CD14-positive monocyte (primary cell): ENCODE measurements around the gene PHGDH. TPM values are rescaled to one million over a fixed set of nuclear protein-coding genes. Genes with fewer than 3 reads are reported as not detected.

Experiments used
- DNase-seq, 3 donors: peaks; one replicate each; pipeline ENCODE4 v3.0.0-alpha.2; 2011 to 2022
- H2AFZ ChIP-seq: 2 replicates; pipeline ENCODE4 v1.6.0; 2012; ENCODE audit warnings: mild to moderate bottlenecking, low read depth, low read length, inconsistent platforms; ENCODE audit not compliant: insufficient read depth, poor library complexity, severe bottlenecking
- H3K27ac ChIP-seq, 2 donors: 1 replicate in 1 of 2; 2 replicates in 1 of 2; pipeline ENCODE4 v1.5.1; 2012 to 2013; ENCODE audit warnings: low read length in 2 of 2, control low read depth in 1 of 2, inconsistent platforms in 1 of 2, low read depth in 1 of 2, mild to moderate bottlenecking in 1 of 2
- H3K27me3 ChIP-seq, 2 donors: one replicate each; pipeline versions ENCODE4 v1.6.0 to v1.6.1; 2011 to 2013; ENCODE audit warnings: low read length in 2 of 2; ENCODE audit not compliant: control insufficient read depth in 2 of 2, insufficient read depth in 2 of 2
- H3K36me3 ChIP-seq, 2 donors: replicated peaks in 1 of 2; 1 replicate in 1 of 2; 2 replicates in 1 of 2; pipeline versions ENCODE4 v1.5.1 to v1.6.1; 2012 to 2013; ENCODE audit warnings: low read length in 2 of 2, control low read depth in 1 of 2, inconsistent platforms in 1 of 2, mild to moderate bottlenecking in 1 of 2; ENCODE audit not compliant: insufficient read depth in 2 of 2, control insufficient read depth in 1 of 2
- H3K4me1 ChIP-seq, 2 donors: 1 replicate in 1 of 2; 2 replicates in 1 of 2; pipeline versions ENCODE4 v1.5.1 to v1.6.1; 2012 to 2013; ENCODE audit warnings: low read length in 2 of 2, control low read depth in 1 of 2, inconsistent platforms in 1 of 2, mild to moderate bottlenecking in 1 of 2, moderate library complexity in 1 of 2; ENCODE audit not compliant: insufficient read depth in 2 of 2, control insufficient read depth in 1 of 2
- H3K4me2 ChIP-seq: replicated peaks from 2 replicates; pipeline ENCODE3; 2012; ENCODE audit warnings: low read length, moderate library complexity, mild to moderate bottlenecking; ENCODE audit not compliant: poor library complexity, severe bottlenecking; ENCODE audit errors: extremely low read depth
- H3K4me3 ChIP-seq, 3 experiments: fragments of 200-600 bp in 1 of 3; sonication (generic) in 1 of 3; replicated peaks in 1 of 3; 1 replicate in 2 of 3; 2 replicates in 1 of 3; pipeline ENCODE4 v1.5.1; 2011 to 2013; ENCODE audit warnings: low read length in 3 of 3, mild to moderate bottlenecking in 3 of 3, control low read depth in 2 of 3, low read depth in 2 of 3, inconsistent platforms in 1 of 3, moderate library complexity in 1 of 3
- H3K79me2 ChIP-seq: 2 replicates; pipeline ENCODE4 v1.6.0; 2012; ENCODE audit warnings: mild to moderate bottlenecking, control low read depth, inconsistent platforms, low read length, moderate library complexity; ENCODE audit not compliant: insufficient read depth
- H3K9ac ChIP-seq: 2 replicates; pipeline ENCODE4 v1.6.0; 2017; ENCODE audit warnings: low read length, mild to moderate bottlenecking; ENCODE audit not compliant: insufficient read depth, poor library complexity, severe bottlenecking
- H3K9me3 ChIP-seq, 2 donors: replicated peaks in 1 of 2; 1 replicate in 1 of 2; 2 replicates in 1 of 2; pipeline versions ENCODE4 v1.5.1 to v1.6.1; 2012 to 2013; ENCODE audit warnings: low read length in 2 of 2, control low read depth in 1 of 2; ENCODE audit not compliant: control insufficient read depth in 1 of 2, insufficient read depth in 1 of 2
- H4K20me1 ChIP-seq: 2 replicates; pipeline ENCODE4 v1.6.0; 2012; ENCODE audit warnings: mild to moderate bottlenecking, low read length, control low read depth, moderate library complexity; ENCODE audit not compliant: insufficient read depth
- H3K27ac Mint-ChIP-seq, 7 donors: one replicate each; pipeline ENCODE4 v1.8.0; 2020; ENCODE audit warnings: mild to moderate bottlenecking in 7 of 7, mixed read lengths in 7 of 7, moderate library complexity in 6 of 7, inconsistent platforms in 2 of 7
- H3K27me3 Mint-ChIP-seq, 3 donors: one replicate each; pipeline ENCODE4 v1.8.0; 2021 to 2022; ENCODE audit warnings: low read depth in 3 of 3, mild to moderate bottlenecking in 3 of 3, mixed read lengths in 3 of 3, moderate library complexity in 3 of 3, inconsistent platforms in 1 of 3
- H3K36me3 Mint-ChIP-seq, 2 donors: one replicate each; pipeline ENCODE4 v1.8.0; 2020; ENCODE audit warnings: mixed read lengths in 2 of 2, inconsistent platforms in 1 of 2, mild to moderate bottlenecking in 1 of 2
- H3K4me1 Mint-ChIP-seq: one replicate; pipeline ENCODE4 v1.8.0; 2020; ENCODE audit warnings: mild to moderate bottlenecking, mixed read lengths
- H3K4me3 Mint-ChIP-seq, 2 donors: one replicate each; pipeline ENCODE4 v1.8.0; 2020; ENCODE audit warnings: mild to moderate bottlenecking in 2 of 2, mixed read lengths in 2 of 2, moderate library complexity in 1 of 2
- H3K9me3 Mint-ChIP-seq, 7 donors: one replicate each; pipeline ENCODE4 v1.8.0; 2020 to 2022; ENCODE audit warnings: mixed read lengths in 7 of 7, mild to moderate bottlenecking in 6 of 7, moderate library complexity in 6 of 7, inconsistent platforms in 2 of 7
- CTCF ChIP-seq: fragments of 200-600 bp; IDR thresholded peaks from one replicate; pipeline ENCODE4 v1.8.0; 2022; ENCODE audit warnings: antibody characterized with exemption, mild to moderate bottlenecking
- WGBS: methylation state at CpG from one replicate; pipeline ENCODE4 v1.1.5; 2013; ENCODE audit warnings: missing lambda C conversion rate; ENCODE audit not compliant: insufficient coverage; 5-methylcytosine and 5-hydroxymethylcytosine counted together
- intact Hi-C, 2 donors: fragments of 100-400 bp; cut with micrococcal nuclease; formaldehyde crosslinking; loops; one replicate each; pipeline versions ENCODE4 v1.15.0 to v1.15.1; 2023
- polyA plus RNA-seq, 3 donors: library from polyadenylated mRNA; depleted of rRNA in 1 of 3; unstranded in 2 of 3; stranded (reverse) in 1 of 3; fragments of 300-500 nt in 2 of 3; fragments of >200 nt in 1 of 3; fragmentation: Illumina TruSeq in 2 of 3; gene quantifications; 1 replicate in 2 of 3; 2 replicates in 1 of 3; pipeline ENCODE4 v1.2.3, GENCODE V29; 2012 to 2021

PHGDH gene
- polyA plus RNA-seq, 3 donors: 0.09 to 0.44 (median 0.20) TPM

- WGBS: 97% methylated on average over 4 of the region's 6 CpGs
- no peaks in the 10 kb centered on the region for H3K79me2 ChIP-seq
- no peaks in the 10 kb centered on the region for H3K27me3 ChIP-seq
- no peak overlapping the region for H3K4me2 ChIP-seq
- H4K20me1 ChIP-seq: no peaks in the 10 kb centered on the region
- Mint-ChIP-seq H3K9me3 (no peaks in the 10 kb centered on the region), H3K4me3 (no peak overlapping the region), H3K36me3 (peaks cover 24 to 36% of the 10 kb centered on the region in 2 donors), H3K27me3 (peaks cover 0 to 3% (median 3%) of the 10 kb centered on the region in 3 donors), H3K27ac (peak overlapping the region in 2 of 7 donors; percentile 2 to 26), H3K4me1 (peaks cover 3% of the 10 kb centered on the region)
- no peak overlapping the region for H2AFZ ChIP-seq
- no peak overlapping the region for H3K27ac ChIP-seq
- intact Hi-C loops: no loop called here
- no peak overlapping the region for H3K9ac ChIP-seq
- no peak overlapping the region for H3K4me3 ChIP-seq
- H3K9me3 ChIP-seq: no peaks in the 10 kb centered on the region
- no peak for DNase-seq
- TF ChIP-seq CTCF: no peak
- no peaks in the 10 kb centered on the region for H3K4me1 ChIP-seq
- H3K36me3 ChIP-seq: peaks cover 4 to 28% of the 10 kb centered on the region in 2 donors
Observed at GRCh38 chr1:119739150-119739549, 27.4 kb downstream of the PHGDH start.

- peaks cover 4 to 24% of the 10 kb centered on the region in 2 donors for H3K36me3 ChIP-seq
- no peak overlapping the region for H3K27ac ChIP-seq
- no peak overlapping the region for H3K9ac ChIP-seq
- Mint-ChIP-seq H3K27me3 (peaks cover 0 to 3% (median 3%) of the 10 kb centered on the region in 3 donors), H3K4me1 (peaks cover 6% of the 10 kb centered on the region), H3K27ac (no peak overlapping the region), H3K36me3 (peaks cover 19 to 32% of the 10 kb centered on the region in 2 donors), H3K9me3 (no peaks in the 10 kb centered on the region), H3K4me3 (no peak overlapping the region)
- H3K4me3 ChIP-seq: no peak overlapping the region
- H4K20me1 ChIP-seq: no peaks in the 10 kb centered on the region
- H3K27me3 ChIP-seq: no peaks in the 10 kb centered on the region
- no peaks in the 10 kb centered on the region for H3K9me3 ChIP-seq
- no peaks in the 10 kb centered on the region for H3K79me2 ChIP-seq
- WGBS: 100% methylated on average over 1 of the region's 2 CpGs
- DNase-seq: no peak
- no peak overlapping the region for H3K4me2 ChIP-seq
- no peaks in the 10 kb centered on the region for H3K4me1 ChIP-seq
- H2AFZ ChIP-seq: no peak overlapping the region
- intact Hi-C loops: no loop called here
- no peak for TF ChIP-seq CTCF
Observed at GRCh38 chr1:119740261-119740660, 28.5 kb downstream of the PHGDH start.
